Dedifferentiated amniotic fluid mesenchymal stem cell (primary cell): Measurements from ENCODE around the gene SNED1.

Experiments used
- DNase-seq: peaks from one replicate; pipeline ENCODE4 v3.0.0-alpha.2; 2016; ENCODE audit errors: extremely low spot score

SNED1 gene

GRCh38 chr2:241108271-241109209 lies 110.1 kb downstream of the SNED1 start:
- DNase-seq, result no peak

DNA sequence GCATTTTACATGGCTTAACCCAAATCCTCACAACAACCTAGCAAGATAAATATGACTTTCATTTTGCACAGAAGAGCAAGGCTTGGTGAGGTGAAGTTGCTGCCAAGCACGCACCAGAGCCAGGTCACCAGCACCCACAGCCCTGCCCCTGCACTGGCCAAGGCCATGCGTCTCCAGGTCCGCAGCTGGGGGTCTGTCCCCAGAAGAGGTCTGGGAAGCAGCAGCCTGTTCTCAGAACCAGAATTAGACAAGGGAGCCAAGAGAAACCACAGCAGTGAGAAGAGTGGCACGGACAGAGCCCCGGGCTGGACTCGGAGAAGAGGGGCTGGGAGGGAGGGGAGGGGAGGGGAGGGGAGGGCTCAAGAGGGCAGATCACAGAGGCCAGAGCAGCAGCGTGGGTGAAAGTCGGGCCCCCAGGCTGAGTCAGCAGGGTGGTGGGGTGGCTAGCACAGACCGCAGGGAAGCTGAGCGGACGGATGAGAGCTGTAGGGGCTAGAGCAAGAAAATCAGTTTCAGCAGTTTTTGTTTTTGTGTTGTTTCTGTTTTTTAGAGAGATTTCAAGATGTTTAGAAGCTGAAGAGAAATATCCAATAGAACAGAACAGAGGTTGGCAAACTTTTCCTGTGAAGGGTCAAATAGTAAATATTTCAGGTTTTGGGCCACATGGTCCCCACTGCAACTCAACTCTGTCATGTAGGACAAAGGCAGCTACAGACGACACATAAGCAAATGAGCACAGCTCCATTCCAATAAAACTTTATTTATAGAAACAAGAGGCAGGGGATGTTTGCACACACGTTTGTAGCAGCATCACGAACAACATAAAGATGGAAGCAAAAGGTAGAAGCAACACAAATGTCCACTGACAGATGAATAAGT lies 111.0 kb downstream of the SNED1 start:
- no peak for DNase-seq

DNA sequence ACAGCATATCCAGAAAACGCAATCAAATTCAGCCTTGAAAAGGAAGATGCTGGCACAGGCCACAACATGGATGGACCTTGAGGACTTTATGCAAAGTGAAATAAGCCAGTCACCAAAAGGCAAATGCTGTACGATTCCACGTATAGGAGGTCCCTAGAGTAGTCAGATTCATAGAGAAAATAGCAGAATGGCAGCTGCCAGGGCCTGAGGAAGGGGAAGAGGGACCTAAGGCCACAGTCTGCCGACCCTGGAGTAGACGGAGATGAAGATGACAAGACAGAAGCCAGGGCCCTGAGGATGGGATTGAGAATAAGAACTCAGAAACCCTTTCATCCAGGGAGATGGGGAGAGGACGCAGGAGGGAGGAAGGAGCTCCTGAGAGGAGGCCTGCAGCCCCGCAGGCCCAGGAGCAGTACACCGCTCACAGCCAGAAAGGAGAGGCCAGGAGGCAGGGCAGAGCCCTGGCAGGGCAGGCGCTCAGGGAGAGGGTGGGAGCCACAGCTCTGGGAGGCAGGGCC lies 111.7 kb downstream of the SNED1 start:
- DNase-seq, result no peak

DNA sequence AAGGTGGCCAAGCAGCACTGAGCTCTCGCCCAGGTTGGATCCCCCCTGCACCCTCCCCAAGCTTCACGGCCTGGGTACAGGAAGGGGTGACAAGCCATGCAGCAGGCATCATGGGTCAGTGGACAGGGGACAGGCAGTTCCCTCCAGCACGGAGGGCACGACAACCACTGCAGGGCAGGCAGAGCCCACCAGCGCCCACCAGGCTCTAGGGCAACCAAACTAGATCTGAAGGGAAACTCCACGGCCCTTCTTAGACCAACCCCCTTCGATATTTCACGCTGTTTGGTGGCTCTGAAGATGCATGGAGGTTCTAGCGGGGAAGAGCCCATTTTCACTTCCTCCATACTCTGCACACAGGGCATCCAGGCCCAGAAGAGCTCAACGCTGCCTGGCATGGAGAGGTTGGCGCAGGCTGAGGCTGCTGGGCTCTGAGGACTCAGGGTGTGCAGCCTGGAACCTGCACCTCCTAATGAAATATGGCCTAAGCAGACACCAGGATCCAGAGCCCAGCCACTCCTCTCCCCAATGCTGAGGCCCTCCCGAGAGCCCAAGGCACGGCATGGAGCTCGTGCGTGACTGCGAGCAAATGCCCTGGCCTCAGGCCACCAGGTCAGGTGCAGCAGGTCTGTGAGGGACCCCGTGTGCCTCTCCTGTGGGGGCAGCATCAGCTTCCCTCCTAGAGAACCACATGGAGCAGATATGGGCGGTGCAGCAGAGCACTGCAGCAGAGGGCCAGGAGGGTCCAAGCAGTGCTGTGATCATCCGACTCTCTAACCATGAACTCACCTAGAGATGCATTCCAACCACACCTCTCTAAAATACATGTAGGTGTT lies 112.4 kb downstream of the SNED1 start:
- no peak for DNase-seq

DNA sequence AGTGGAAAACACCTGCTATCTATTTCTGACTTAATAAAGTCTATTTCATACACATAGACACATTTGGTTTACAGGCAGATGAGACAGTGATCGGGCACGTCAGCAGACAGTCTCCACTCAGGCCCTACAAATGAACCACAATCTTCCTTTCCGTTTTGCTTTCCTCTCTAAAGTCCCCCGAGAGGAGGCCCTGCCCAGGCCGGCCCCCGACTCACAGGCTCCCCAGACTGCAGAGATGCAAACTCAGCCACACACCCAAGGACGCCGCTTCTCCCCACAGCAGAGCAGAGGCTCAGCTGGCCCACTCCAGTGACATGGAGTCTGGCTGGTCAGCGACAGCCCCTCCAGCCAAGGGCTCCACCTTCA lies 113.0 kb downstream of the SNED1 start:
- DNase-seq, result no peak

DNA sequence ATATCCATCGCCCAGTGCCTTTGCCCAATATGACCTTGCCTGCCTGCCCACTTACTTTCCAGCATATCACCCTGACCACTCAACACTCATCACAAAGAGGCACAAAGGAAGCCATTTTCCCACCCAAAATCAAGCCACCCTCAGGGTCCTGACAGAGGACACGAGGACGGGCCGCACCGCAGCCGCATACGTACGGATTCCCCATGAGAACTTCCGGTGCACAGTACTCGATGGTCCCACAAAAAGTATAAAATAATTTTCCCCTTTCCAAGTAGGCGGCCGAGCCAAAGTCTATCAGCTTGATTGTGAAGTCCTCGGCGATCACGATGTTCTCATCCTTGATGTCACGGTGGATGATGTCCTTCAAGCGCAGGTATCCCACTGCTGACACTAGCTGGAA lies 113.6 kb downstream of the SNED1 start:
- no peak for DNase-seq

GRCh38 chr2:241112592-241112991 lies 114.2 kb downstream of the SNED1 start:
- no peak for DNase-seq

DNA sequence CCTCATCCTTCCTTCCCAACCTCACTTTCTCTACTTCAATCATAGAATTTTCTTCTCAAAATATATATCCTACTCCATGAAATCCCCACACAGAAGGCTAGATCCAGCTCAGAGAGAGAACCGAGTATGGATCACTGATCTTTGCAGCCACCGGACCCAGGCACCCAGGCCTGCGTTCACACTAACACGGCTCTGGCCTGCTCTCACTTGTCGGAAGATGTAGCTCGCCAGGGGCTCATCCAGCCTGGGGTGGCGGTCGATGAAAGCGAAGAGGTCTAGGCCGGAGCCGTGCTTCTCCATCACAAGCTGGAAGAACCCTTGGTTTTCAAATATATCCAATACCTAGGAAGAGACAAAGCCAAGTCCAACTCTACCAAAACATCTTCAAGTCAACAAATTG lies 116.4 kb downstream of the SNED1 start:
- DNase-seq, result no peak

DNA sequence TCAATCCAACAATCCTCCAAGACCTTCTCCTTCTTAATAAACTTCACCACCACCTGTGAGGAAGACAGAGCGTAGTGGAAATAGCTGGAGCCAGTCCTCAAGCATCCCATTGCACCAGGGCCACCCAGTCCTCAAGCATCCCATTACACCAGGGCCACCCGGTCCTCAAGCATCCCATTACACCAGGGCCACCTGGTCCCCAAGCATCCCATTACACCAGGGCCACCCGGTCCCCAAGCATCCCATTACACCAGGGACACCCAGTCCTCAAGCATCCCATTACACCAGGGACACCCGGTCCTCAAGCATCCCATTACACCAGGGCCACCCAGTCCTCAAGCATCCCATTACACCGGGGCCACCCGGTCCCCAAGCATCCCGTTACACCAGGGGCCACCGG lies 116.9 kb downstream of the SNED1 start:
- no peak for DNase-seq

GRCh38 chr2:241116606-241117560 lies 118.5 kb downstream of the SNED1 start:
- no peak for DNase-seq

DNA sequence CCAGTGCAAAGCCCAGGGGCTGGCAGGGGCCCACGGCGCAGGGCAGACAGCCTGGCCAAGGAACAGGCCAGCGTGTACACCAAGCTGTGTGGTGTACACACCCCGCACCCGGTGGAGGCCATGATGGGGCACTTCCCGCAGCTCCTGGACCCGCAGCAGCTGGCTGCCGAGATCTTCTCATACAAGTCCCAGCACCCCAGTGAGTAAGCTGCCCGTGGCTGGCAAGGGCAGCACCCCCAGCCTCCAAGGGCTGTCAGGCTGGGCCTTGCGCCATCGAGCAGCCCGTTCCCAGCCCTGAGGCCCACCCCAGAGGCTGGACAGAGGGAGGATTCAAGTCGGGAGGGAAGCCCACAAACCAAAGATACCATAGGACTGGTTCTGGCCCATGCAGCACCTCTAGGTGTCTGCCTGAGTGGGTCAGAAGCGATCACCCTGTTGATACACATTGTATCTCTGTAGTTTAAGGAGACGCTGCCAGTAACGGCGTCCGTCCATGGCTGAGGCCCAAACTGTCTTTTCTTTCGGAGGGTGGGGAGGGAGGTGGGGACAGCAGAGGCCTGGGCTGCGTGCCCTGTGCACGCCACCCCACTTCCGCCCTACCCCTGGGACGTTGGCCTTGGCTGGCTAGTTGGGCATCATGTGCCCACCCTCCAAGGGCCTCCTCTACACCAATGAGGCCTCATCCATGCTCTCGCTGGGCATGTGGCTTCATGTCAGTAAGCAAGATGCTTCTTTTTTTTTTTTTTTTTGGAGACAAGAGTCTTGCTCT lies 120.5 kb downstream of the SNED1 start:
- DNase-seq, result no peak

DNA sequence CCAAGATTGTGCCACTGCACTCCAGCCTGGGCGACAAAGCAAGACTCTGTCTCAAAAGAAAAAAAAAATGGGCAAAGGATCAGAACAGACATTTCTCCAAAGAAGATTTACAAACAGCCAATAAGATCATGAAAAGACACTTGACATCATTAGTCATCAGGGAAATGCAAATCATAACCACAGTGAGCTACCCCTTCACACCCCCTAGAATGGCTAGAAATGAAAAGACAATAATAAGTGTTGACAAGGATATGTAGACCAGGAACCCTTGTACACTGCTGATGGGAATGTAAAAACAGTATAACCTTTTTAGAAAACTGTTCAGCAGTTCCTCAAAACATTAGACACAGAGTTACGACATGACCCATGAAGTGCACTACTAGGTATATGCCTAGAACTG lies 122.0 kb downstream of the SNED1 start:
- DNase-seq, result no peak

DNA sequence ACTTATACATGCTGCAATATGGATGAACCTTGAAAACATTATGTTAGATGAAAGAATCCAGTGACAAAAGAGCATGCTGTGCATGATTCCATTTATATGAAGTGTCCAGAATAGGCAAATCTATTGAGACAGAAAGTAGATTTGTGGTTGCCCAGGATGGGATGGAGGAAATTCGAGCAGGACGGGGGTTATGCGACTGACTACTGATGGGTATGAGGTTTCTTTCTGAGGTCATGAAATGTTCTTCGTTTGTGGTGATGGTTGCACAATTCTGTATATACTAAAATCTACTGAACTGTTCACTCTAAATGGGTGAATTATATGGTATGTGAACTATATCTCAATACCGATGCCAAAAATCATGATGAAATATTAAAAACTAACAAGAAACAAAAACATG lies 122.6 kb downstream of the SNED1 start:
- no peak for DNase-seq

- no peak for DNase-seq
Observed at GRCh38 chr2:241122376-241123002, 124.1 kb downstream of the SNED1 start.

DNA sequence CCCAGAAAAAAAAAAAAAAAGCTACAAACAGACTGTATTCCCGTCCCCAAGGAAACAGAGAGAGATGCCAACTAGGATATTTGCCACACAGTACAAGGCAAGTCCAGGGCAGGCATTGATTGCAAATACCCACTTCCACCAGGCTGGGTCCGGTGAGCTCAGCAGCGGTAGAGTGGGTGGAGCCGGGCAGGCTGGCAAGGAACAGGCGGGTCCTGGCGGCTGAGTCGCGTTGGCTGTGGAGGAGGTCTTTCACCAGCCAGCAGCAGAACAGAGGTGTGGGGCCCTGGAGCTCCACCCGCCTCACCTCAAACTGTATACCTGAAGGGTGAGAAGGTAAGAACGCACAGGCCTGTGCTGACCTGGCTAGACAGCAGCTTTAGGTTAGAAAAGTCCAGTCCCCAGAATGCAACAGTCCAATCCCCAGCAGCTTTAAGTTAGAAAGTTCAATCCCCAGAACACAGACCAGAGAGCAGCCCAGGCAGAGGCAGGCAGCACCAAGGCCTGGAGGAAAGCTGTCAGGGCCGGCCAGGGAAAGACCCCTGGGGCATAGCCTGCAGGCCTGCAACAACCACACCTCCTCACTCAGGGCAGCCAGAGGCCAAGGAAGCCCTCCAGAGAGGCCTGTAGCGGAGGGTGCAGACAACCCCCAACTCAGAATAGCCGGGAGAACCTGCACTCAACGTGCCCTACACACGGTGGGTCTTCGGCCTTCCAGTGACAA lies 125.6 kb downstream of the SNED1 start:
- DNase-seq, result no peak

GRCh38 chr2:241125626-241126025 lies 127.2 kb downstream of the SNED1 start:
- no peak for DNase-seq

- no peak for DNase-seq
Observed at GRCh38 chr2:241126201-241126611, 127.8 kb downstream of the SNED1 start.

DNA sequence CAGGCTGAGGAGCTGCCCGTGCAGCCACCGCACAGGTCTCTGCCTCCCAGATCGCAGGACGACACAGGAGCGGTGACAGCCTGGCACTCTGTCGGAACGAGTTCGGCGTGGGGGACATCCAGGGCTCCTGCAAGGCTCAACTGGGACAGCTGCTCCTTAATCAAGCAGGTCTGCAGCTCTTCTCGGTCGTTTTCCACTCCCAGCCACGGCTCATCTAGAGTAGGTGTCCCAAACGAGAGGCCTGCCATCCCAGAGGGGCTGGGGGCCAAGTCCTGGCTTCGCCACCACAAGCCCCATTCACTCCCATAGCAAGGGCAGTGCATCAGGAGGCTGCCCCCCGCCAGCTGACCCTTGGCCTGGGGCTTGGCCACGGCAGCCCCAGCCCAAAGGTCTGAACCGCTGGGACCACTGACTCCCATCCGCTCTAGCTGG lies 128.4 kb downstream of the SNED1 start:
- DNase-seq, result no peak

DNA sequence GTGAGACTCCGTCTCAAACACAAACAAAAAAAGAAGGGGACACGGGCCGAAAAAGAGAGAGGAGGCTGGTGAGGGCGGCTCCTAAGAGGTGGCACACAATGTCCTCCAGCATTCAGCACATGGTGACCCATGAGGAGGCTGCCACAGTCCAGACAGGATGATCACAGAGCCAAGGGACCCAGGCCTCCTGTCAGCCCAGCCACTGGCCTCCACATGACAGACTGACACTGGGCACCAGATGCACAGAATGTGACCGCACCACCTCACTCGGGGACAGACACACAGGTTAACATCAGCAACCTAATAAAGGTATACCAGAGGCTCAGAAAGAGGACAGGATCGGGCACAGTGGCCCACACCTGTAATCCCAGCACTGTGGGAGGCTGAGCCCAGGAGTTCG lies 129.8 kb downstream of the SNED1 start:
- no peak for DNase-seq
